ENCODE data around the gene CHRND.
"Not testable (repeated sequence)": the region's sequence is repeated elsewhere in the genome, so short reads cannot be mapped to it uniquely, and the experiment has no call there.

The CHRND gene

DNA sequence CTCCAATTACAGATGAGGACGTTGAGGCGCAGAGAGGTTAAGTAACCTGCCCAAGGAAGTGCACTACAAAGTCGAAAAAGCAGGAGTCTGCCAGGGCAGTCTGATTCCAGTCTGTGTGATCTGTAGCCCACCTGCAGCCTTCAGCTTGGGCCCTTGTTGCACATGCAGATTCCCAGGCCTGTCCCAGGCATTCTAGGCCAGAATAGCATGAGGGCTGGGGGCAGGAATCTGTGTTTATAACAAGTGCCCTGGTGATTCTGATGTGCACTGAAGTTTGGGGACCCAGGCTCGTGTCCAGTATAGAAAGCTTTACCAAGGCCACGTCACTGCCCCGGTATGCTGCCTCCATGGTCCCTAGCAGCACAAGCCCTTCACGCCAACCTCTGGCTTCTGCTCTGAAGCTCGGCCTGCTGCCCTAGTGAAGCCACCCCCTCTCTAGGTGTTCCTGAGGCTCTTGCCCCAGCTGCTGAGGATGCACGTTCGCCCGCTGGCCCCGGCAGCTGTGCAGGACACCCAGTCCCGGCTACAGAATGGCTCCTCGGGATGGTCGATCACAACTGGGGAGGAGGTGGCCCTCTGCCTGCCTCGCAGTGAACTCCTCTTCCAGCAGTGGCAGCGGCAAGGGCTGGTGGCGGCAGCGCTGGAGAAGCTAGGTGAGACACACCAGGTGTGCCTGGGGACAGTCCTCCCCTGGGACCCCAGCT is 18.1 kb downstream of the CHRND start:
- no peak for DNase-seq

- DNase-seq: no peak
These were observed 18.7 kb downstream of the CHRND start for GRCh38 chr2:232544674-232545073.

- no peak for DNase-seq
These were observed 19.8 kb downstream of the CHRND start for GRCh38 chr2:232545511-232546375.

DNA sequence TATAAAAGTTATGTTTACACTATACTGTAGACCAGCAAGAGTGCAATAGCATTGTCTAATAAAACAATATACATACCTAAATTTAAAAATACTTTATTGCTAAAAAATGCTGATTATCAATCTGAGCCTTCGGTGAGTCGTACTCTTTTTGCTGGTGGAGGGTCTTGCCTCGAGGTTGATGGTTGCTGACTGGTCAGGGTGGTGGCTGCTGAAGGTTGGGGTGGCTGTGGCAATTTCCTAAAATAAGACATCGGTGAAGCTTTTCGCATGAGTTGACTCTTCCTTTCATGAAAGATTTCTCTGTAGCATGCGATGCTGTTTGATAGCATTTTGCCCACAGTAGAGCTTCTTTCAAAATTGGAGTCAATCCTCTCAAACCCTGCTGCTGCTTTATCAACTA is 22.0 kb downstream of the CHRND start:
- no peak for DNase-seq

- no peak for DNase-seq
These were observed 23.8 kb downstream of the CHRND start for GRCh38 chr2:232549655-232550353.

- peak; percentile 90 to 91 for DNase-seq
These were observed 24.6 kb downstream of the CHRND start, which contains the start of the genes EIF4E2 and TIGD1 for GRCh38 chr2:232550354-232551249. EIF4E2 (plus strand) TSS chr2:232550689; CDS start chr2:232550725, 36 bp downstream. TIGD1 (minus strand) TSS chr2:232550557; CDS start chr2:232549882, 675 bp downstream.

GRCh38 chr2:232551250-232551638 is 25.3 kb downstream of the CHRND start:
- no peak for DNase-seq

GRCh38 chr2:232551776-232552175 is 25.8 kb downstream of the CHRND start:
- DNase-seq: no peak

DNA sequence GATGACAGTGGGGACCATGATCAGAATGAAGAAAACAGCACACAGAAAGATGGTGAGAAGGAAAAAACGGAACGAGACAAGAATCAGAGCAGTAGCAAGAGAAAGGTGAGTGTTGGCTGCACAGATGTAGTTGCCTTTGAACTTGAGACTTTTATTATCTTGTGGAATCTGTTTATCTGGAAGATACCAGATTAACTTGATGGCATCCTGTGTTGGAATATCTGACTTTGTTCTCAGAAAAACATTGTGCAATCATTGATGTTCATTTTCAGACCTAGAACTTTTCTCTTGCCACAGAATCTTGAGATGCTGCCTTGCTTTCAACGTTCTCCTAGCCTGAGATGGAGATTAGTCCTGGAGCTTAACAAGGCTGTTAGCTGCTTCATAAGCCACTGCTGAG is 30.5 kb downstream of the CHRND start:
- no peak for DNase-seq

DNA sequence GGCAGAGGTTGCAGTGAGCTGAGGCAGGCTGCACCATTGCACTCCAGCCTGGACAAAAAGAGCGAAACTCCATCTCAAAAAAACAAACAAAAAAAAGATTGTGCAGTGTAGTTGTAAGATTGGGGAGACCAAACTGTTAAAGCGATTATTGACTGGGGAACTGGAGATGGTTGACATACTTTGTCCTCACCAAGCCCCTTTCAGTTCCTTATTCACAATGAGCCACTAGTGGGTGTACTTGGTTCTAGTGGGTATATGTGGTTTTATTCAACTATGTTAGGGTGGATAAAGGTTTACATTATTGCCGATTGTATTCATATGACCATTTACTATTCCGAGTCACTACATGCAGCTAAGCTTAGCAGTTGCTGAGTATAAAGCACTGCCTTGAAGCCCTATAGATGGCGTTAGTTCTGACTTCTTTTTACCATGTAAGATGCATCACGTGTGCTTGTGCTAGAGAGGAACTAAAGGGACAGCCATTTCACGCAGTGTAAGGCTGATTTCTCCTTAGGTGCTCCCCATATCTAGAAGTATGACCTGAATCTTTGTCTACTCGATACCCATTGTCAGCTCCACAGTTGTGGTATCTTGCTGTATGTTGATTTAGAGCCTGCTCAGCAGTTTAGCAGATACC is 36.7 kb downstream of the CHRND start:
- no peak for DNase-seq

GRCh38 chr2:232563580-232563979 is 37.6 kb downstream of the CHRND start:
- no peak for DNase-seq

- no peak for DNase-seq
These were observed 41.8 kb downstream of the CHRND start for GRCh38 chr2:232567721-232568120.

- no peak for DNase-seq
These were observed 42.2 kb downstream of the CHRND start for GRCh38 chr2:232568161-232568560.

DNA sequence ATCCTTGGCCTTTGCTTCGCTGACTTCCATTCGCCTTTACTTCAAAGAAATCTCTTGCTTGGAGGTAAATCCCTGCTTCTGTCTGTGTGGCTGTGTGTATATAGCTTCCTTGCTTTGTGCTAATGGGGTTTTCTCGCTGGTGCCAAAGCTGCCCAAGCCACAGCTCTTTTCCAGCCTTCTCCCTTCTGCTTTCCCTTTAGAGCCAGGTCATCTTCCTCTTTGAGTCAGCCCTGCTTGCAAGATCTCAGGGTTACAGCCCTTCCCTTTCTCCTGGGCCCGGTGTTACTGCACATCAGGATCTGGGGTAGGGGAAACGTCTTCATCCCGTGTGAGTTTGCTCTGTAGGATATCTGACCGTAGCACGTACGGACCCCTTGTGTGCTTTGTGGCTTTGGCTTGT is 43.6 kb downstream of the CHRND start:
- no peak for DNase-seq

DNA sequence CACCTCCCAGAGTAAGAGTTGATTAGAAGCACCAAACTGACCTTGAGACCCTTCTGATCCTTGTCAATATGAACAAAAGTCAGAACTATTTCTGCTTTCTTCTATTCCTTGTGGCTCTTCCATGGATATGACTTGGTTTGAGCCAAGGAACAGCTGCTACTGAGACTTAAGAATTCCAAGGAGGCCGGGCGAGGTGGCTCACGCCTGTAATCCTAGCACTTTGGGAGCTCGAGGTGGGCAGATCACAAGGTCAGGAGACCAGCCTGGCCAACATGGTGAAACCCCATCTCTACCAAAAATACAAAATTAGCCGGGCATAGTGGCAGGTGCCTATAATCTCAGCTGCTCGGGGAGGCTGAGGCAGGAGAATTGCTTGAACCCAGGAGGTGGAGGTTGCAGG is 44.5 kb downstream of the CHRND start:
- not testable (repeated sequence) for DNase-seq

GRCh38 chr2:232571026-232571474 is 45.1 kb downstream of the CHRND start:
- no peak for DNase-seq

GRCh38 chr2:232573042-232573441 is 47.1 kb downstream of the CHRND start:
- DNase-seq: no peak

- DNase-seq: no peak
These were observed 47.9 kb downstream of the CHRND start for GRCh38 chr2:232573771-232574435.

DNA sequence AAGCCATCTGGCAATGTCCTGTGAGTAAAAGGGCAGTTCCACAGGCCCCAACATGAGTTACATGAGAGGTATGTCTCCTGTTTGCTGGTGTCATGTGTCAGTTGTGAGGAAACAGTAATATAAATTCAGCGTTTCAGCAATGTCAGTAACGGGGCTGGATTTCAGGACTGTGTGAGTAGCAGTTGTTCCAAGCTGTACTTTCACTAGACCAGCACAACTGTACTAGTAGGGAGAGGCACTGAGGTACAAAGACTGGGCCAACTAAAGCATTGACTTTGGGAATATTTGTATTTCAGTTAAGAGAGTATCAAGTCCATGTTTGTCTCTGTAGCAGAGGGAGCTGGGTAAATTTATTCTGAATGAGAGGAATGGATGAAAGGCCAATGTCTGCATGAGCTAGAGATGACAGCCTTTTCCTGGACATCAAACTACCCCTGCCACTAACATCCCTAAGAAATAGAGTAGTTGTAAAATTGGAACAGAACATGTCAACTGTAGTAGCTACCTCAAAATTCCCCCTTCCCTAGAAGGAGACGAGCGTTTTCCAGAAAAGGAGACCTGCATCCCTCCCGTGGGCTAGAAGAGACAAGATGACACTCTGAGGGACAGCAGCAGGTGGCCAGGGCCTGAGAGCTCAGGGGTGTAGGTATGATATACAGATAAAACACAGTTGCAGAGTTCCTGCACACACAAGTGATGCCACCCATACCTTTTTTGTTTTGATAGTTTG is 48.9 kb downstream of the CHRND start:
- DNase-seq: no peak

- no peak for DNase-seq
These were observed 49.4 kb downstream of the CHRND start for GRCh38 chr2:232575404-232575746.

DNA sequence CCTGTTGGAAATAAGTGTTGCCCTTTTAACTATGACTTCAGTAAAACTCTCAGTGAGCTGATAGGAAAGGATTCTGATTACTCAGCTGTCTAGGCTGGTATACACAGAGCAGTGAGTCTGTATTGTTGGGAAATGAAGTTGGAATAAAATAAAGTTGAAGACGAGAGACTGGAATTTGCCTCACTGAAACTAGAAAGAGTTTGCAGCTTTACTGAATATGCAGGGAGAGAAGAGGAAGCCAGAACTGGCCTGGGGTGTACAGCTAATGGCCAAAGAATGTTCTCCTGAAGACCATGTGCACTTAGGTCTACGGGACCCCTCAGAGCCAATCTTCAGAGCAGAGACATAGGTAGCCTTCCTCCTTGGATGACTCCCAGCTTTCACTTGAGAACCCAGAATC is 51.0 kb downstream of the CHRND start:
- DNase-seq: no peak
